ENCODE measurements around the gene USF2.

DNA sequence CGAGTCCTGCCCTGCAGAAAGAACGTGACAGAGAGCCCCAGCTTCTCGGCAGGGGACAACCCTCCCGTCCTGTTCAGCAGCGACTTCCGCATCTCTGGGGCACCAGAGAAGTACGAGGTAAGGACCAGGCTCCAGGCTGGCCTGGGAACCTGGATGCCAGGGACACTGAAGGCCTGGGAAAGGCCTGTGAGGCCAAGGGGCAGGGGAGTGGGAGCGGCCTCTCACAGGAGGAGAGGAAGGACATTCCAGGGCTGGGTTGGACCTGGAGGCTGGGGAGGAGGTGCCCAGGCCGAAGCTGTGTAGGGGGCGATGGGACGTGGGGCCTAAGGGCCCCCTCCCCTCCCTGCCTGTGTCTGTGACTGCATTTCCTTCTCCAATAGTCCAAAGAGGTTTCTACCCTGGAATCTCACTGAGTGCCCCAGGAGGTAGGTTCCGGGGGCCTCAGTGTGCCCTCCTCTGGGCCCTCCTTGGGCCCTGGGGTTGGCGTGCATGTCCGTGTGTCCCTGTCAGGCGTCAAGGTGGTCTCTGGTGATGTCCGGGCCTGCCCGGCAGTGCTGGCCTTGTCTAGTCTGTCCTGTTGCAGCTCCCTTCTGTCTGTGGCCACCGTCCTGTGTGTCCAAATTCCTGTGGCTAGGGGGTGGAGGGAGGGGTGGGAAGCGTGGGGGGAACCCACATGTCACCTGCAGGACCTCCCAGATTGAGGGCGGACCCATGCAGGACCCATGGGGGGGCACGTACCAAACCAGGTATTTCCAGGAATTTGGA is 43.3 kb downstream of the USF2 start:
- TF ChIP-seq EZH2phosphoT487 (IDR thresholded peaks at IDR 0.05; ENCODE audit: low read depth) = no peak
- TF ChIP-seq, protein P1, sequence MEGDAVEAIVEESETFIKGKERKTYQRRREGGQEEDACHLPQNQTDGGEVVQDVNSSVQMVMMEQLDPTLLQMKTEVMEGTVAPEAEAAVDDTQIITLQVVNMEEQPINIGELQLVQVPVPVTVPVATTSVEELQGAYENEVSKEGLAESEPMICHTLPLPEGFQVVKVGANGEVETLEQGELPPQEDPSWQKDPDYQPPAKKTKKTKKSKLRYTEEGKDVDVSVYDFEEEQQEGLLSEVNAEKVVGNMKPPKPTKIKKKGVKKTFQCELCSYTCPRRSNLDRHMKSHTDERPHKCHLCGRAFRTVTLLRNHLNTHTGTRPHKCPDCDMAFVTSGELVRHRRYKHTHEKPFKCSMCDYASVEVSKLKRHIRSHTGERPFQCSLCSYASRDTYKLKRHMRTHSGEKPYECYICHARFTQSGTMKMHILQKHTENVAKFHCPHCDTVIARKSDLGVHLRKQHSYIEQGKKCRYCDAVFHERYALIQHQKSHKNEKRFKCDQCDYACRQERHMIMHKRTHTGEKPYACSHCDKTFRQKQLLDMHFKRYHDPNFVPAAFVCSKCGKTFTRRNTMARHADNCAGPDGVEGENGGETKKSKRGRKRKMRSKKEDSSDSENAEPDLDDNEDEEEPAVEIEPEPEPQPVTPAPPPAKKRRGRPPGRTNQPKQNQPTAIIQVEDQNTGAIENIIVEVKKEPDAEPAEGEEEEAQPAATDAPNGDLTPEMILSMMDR (IDR thresholded peaks at IDR 0.05; ENCODE audit: low read depth, low read length) = no peak
